ENCODE data around the gene RPEL1.
"Not testable (repeated sequence)": the region's sequence is repeated elsewhere in the genome, so short reads cannot be mapped to it uniquely, and the experiment has no call there.

Gene RPEL1

DNA sequence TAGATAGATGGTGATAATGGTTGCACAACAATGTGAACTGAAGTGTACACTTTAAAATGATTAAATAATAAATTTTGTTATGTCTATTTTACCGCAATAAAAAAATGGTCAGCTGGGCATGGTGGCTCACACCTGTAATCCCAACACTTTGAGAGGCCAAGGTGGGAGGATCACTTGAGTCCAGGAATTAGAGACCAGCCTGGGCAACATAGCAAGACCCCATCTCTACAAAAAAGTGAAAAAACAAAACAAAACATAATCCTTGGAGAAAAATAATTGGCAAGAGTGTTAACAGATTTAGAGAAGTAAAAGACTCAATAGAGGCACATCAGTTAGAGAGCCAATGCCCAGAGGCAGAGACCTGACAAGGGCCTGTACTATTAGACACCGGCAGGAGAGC is 9.9 kb upstream of the RPEL1 start:
- DNase-seq (ENCODE audit: low spot score): no peak

DNA sequence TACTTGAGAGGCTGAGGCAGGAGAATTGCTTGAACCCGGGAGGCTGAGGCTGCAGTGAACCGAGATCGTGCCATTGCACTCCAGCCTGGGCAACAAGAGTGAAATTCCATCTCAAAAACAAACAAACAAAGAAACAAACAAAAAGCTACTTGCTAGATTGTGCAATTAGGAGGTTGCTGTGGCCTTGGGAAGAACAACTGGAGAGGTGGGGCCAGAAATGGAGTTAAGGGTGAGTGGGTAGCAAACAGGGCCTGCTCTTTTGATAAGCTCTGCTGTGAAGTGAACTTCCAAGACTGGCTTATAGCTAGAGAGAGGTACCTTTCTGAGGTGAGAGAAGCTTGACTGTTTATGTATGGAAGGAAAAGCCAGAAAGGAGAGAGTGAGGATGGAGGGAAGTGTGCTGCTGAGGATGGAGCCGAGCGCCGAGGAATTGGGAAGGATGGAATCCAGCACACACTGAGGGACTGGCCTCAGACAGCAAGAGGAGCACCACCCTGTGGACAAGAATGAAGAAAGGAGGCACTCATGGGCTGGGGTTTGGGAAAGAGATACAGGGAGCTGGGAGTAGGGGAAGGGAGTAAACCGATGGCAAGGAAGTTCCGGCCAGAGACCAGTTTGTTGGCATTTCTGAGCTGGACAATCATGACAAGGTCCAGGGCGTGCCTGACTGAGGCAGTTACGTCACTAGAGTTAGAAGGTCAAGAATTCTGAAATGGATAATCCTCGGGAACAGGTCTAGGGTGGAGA is 7.0 kb upstream of the RPEL1 start:
- DNase-seq (ENCODE audit: low spot score): peak; percentile 61

DNA sequence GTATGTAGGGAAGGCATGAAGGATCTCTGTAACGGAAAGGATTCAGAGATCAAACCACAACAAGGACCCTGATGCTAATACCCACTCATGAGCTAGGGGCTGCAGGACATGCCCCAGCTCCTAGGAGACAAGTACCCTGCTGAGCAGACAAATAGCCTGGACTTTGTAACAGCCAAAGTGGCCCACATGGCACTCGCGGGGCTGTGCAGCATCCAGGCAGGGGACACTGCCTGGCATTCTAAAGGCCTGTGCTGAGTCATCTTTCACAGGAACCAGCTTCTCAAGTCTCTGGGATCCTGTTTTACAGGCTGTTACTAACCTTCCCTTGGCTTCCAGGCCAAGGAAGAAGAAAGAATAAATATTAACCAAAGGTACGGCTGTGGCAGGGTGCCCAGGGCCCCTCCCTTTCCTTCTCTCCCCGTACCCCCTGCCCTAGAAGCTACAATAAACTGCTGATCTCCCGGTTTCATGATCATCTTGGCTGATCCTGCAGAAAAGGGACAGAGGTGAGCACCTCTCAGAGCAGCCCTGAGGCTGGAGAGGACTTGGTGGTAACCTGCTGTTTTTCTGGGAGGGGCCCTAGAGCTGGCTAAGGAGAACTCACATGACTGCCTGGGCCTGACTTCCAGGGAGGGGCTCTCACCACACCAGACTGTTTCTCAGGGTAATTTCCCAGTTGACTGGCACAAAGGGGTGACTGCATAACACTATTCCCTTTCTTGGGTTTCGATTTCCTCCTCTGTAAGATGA is 4.2 kb upstream of the RPEL1 start:
- DNase-seq (ENCODE audit: low spot score): peak; percentile 45

DNA sequence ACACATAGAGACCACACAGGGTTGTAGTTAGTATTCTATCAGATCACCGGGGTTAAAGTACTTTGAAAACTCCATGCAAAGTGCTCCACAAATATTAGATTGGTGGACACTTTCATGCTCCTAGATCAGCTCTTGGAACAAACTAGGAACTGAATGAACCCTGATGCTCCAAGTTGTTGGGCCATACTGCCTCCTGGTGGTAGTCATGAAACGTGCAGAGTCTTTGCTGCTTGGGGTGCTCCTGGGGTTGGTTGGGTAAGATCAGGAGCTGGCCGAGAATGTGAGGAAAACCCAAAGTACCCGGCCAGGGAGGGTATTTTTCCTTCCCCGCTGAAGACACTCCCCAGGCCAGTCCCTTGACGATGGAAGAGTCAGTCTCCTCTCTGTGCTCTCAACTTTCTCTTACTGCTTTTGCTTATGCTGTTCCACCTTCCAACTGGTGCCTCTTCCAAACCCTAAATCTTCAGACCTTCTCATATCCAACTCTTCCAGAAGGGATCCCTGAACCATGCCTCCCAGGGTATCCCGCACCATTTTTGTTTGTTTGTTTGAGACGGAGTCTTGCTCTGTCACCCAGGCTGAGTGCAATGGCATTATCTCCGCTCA is 918 bp upstream of the RPEL1 start:
- DNase-seq (ENCODE audit: low spot score): peak; percentile 91

DNA sequence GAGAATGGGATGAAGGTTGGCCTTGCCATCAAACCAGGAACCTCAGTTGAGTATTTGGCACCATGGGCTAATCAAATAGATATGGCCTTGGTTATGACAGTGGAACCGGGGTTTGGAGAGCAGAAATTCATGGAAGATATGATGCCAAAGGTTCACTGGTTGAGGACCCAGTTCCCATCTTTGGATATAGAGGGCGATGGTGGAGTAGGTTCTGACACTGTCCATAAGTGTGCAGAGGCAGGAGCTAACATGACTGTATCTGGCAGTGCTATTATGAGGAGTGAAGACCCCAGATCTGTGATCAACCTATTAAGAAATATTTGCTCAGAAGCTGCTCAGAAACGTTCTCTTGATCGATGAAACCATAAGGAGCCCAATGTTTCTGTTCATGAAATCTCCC is 637 bp downstream of the RPEL1 start:
- DNase-seq (ENCODE audit: low spot score): no peak

DNA sequence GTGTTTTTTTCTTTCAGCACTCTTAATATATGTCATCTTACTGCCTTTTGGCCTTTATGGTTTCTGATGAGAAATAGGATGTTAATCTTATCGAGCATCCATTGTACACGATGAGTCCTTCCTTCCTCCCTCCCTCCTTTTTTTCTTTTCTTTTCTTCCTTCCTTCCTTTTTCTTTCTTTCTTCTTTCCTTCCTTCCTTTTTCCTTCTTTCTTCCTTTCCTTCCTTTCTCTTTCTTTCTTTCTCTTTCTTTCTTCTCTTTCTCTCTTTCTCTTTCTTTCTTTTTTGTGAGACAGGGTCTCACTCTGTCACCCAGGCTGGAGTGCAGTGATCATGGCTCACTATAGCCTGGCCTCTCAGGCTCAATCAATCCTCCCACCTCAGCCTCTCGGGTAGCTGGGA is 8.4 kb downstream of the RPEL1 start:
- no peak for DNase-seq (ENCODE audit: low spot score)

DNA sequence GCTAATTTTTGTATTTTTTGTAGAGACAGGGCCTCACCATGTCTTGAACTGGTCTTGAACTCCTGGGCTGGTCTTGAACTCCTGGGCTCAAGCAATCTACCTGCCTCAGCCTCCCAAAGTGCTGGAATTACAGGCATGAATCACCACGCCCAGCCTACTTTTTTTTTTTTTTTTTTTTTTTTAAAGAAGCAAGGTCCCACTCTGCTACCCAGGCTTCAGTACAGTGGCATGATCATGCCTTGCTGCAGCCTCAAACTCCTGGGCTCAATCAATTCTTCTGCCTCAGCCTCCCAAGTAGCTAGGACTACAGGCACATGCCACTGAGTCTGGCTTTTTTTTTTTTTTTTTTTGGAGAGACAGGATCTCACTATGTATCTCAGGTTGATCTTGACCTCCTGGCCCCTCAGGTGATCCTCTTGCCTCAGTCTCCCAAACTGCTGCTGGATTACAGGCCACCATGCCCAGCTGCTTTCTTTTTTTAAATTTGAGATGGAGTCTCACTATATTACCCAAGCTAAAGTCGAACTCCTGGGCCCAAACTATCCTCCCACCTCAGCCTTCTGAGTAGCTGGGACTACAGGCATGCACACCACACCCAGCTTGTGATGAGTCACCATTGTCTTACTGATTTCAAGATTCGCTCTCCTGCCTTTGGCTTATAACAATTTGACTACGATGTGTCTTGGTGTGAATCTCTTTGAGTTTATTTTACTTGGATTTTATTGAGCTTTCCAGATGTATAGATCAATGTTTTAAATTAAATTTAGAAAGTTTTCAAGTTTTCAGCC is 9.0 kb downstream of the RPEL1 start:
- DNase-seq (ENCODE audit: low spot score): peak; percentile 36

DNA sequence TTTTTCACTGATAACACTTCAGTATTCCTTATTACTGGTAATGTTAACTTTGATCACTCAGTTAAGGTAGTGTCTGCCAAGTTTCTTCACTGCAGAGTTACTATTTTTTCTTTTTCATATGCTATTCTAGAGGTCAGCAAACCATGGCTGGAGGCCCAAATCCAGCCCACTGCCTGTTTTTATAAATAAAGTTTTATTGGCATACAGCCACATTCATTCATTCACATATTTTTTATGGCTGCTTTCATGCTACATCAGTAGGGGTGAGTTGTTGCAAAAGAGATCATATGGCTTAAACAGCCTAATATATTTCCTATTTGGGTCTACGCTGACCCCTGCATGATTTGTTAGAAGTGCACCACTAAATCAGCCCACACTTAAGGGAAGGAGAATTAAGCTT is 10.9 kb downstream of the RPEL1 start:
- DNase-seq (ENCODE audit: low spot score): no peak

DNA sequence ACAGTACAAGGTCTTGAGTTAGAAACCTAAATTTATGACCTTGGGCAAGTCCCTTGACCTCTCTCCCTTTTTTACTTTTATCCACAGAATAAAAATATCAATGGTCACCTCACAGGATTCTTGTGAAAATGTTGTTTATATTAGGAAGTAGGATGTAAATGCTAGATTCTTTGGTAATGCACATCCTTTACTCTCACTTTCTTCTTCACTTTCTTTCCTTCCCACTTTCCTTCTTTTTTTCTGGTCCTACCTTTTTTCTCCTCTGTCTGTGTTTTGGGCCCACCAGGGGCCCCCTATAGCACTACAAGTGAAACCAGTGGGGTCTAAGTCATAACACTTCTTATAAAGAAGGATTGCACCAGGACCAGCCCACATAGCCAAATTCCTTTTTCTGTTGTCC is 12.1 kb downstream of the RPEL1 start:
- no peak for DNase-seq (ENCODE audit: low spot score)

DNA sequence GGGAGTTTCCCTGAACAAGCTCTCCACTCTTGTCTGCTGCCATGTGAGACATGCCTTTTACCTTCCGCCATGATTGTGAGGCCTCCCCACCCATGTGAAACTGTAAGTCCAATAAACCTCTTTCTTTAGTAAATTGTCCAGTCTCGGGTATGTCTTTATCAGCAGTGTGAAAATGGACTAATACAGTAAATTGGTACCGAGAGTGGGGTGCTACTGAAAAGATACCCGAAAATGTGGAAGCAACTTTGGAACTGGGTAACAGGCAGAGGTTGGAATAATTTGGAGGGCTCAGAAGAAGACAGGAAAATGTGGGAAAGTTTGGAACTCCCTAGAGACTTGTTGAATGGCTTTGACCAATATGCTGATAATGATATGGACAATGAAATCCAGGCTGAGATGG is 13.2 kb downstream of the RPEL1 start:
- not testable (repeated sequence) for DNase-seq (ENCODE audit: low spot score)

DNA sequence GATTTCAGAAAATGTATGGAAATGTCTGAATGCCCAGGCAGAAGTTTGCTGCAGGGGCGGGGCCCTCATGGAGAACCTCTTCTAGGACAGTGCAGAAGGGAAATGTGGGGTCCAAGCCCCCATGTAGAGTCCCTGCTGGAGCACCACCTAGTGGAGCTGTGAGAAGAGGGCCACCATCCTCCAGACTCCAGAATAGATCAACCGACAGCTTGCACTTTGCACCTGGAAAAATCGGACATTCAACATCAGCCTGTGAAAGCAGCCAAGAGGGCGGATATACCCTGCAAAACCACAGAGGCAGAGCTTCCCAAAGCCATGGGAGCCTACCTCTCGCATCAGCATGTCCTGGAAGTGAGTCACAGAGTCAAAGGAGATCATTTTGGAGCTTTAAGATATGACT is 14.3 kb downstream of the RPEL1 start:
- no peak for DNase-seq (ENCODE audit: low spot score)

DNA sequence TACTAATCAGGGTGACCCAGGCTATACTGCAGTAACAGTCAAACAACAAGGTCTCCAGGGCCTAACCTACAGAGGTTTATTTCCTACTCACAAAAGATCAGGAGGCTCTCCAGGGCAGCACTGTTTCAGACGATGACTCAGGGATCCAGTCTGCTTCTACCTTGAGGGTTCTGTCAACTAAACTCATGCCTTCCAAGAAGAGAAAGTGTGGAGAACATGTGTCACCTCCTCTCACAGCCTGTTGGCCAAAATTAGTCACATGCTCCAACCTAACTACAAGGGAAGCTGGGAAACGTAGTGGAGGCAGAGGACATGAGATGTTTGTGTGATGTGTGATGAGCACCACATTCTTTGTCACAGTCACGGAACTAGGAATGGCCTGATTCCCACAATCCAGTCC is 16.5 kb downstream of the RPEL1 start:
- DNase-seq (ENCODE audit: low spot score): no peak

DNA sequence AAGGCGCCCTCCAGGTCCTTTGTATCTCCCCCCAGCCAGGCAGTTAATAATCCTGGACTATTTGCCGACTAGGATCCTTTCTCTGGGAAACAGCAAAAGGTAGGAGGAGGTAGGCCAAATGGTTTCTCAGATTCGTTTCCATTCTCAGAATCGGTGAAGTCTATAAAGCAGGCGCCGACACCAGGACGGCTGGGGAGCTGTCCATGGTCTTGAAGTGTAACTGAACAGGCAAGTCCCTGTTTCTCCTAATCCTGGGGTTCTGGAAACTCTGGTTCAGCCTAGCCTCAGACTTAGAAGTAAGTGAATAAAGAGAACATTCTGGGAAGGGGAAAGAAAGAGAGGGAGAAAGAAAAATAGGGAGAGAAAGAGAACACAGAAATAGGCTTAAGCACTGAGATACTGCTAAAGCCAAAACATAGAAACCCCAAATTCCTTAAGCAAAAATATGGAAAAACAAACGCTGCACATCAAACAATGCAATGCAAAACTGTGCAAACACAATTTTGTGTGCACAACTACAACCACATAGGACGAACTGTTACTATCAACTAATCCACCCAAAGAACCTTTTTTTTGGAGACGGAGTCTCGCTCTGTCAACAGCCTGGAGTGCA is 20.1 kb downstream of the RPEL1 start:
- DNase-seq (ENCODE audit: low spot score): peak; percentile 68

DNA sequence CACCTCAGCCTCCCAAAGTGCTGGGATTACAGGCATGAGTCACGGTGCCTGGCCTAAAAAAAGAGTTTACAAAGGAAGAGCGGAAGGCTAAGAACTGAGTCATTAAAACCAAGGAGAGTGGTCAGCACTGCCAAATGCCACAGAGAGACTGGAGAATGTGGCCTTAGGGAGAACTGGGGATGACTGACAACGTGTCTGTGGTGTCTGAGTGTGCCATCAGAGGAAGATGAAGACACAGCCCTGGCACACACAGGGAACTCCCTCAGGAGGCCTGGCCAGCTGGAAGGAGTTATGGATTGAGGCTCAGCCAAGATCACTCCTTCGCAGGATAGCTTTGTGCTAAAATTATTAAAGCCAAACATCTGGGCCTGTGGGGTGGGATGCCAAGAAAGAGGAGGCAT is 27.4 kb downstream of the RPEL1 start:
- DNase-seq (ENCODE audit: low spot score): peak; percentile 94

DNA sequence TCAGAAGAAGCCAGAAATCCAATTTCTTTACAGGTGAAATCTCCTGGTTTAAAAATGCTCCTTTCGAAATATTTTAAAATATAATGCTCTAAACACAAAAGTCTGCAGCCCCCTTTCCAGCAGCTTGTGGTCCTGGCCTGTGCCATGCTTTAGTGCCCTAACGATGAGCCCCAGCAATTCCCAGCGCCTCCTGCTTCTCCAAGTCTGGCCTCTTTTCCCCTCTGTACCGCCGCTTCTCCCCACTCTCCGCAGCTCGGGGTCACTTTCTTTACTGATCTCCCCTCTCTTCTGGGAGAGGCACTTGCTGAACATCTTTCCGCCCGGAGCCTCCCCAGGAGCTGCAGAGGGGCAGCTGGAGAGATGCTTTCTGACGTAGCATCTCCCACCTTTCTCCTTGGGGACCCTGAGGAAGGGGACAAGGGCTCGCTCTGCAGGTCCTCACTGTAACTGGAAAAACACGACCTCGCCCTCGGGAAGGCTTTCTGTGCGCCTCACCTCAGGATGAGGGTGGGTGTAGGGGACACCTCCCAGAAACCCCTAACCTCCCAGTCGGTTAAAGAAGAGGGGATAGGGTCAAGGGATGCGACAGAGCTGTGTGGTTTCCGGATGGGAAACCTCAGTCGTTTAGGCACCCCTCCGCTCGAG is 30.7 kb downstream of the RPEL1 start:
- DNase-seq (ENCODE audit: low spot score): no peak

DNA sequence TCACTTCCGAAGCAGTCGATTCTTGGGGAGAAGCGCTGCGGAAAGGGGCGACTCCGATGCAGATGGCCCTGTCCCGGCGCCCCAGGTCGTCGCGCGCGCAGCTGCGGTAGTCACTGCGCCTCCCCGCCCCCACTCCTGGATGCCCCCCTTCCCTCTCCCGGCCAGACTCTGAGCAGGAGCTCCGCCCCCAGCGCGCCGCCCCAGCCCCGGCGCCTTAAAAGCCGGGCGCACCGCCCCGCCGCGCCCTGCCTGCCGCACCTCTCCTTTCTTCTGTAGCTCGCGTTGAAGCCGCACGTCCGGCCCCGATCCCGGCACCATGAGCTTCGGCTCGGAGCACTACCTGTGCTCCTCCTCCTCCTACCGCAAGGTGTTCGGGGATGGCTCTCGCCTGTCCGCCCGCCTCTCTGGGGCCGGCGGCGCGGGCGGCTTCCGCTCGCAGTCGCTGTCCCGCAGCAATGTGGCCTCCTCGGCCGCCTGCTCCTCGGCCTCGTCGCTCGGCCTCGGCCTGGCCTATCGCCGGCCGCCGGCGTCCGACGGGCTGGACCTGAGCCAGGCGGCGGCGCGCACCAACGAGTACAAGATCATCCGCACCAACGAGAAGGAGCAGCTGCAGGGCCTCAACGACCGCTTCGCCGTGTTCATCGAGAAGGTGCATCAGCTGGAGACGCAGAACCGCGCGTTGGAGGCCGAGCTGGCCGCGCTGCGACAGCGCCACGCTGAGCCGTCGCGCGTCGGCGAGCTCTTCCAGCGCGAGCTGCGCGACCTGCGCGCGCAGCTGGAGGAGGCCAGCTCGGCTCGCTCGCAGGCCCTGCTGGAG is 31.4 kb downstream of the RPEL1 start, which contains the start of gene INA:
Gene INA, plus strand, starts transcription at position 243 of the 817 bp plus-strand sequence. Its CDS starts 74 bp downstream, at position 317.
- peak; percentile 60 for DNase-seq (ENCODE audit: low spot score)

DNA sequence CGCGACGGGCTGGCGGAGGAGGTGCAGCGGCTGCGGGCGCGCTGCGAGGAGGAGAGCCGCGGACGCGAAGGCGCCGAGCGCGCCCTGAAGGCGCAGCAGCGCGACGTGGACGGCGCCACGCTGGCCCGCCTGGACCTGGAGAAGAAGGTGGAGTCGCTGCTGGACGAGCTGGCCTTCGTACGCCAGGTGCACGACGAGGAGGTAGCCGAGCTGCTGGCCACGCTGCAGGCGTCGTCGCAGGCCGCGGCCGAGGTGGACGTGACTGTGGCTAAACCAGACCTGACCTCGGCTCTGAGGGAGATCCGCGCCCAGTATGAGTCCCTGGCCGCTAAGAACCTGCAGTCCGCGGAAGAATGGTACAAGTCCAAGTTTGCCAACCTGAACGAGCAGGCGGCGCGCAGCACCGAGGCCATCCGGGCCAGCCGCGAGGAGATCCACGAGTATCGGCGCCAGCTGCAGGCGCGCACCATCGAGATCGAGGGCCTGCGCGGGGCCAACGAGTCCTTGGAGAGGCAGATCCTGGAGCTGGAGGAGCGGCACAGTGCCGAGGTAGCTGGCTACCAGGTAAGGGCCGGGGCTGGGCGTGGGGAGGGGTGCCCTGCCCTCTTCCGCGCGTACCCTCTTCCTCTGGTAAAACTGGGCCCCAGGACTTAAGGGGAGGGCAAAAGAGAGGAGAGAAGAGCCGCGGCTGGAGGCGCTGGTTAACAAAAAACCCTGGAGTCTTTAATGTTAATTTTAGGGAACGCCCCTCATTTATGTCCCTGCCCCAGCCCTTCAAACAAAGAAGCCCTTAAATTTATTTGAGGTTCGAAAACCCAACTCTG is 32.2 kb downstream of the RPEL1 start:
- DNase-seq (ENCODE audit: low spot score): no peak

DNA sequence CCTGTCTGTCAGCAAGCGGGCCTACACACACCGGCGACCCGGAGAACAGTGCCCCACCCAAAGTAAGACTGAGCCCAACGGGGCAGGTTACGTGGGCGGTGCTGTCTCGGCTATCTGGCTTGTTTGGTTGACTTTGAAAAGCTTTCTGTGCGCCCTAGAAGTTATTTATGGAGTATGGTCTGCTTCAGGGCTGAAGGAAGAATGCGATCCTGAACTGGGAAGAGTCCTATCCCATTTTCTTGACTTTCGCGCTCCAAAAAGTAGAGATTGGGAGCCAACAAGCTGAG is 32.8 kb downstream of the RPEL1 start:
- DNase-seq (ENCODE audit: low spot score): no peak

DNA sequence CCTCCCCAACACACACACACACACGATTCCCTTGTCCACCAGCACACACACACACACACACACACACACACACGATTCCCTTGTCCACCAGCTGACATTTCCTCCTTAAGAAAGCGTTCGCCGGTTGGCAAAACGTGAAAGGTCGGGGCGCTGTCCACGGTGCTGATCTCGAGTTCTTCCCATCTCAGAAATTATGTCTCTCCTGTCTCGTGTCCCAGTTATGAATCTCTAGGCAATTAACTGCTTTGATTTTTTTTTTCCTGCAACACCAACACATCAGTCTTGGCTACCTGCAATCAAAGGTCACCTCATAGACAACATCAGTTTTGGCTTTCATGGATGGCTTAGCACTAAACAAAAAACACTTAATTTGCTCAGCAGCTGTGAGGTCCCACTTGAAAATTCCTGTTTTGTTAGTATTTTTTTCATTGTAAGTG is 33.2 kb downstream of the RPEL1 start:
- DNase-seq (ENCODE audit: low spot score): peak; percentile 47

DNA sequence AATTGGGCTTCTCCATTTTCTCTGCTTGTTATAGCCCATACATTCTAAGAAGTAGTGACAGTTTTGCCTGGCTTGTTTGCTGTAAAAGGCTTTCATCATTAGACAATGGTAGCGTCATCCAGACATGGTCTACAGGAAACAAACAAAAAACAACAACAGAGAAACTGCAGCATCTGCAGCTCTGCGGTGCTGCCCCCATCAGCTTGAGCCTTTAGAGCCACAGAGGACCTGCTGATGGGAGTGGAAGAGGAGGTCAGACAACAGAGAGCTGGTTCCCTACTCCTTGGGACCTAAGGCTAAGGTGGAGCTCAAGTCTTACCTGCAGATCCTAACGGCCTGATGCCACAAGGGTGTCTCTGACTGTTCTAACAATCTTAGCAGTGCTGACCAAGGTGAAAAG is 34.3 kb downstream of the RPEL1 start:
- DNase-seq (ENCODE audit: low spot score): no peak
